HG02884 (cell line): ENCODE results near the gene TBXAS1.
A peak's percentile ranks its signal among the peaks of the same experiment; 100 is the strongest.

Source experiments
- ATAC-seq: cut with Tn5 transposase; IDR thresholded peaks from one replicate; pipeline ENCODE4 v1.9.1; 2021; ENCODE audit warnings: mild to moderate bottlenecking, moderate library complexity; ENCODE audit not compliant: unreplicated experiment

The TBXAS1 gene

DNA sequence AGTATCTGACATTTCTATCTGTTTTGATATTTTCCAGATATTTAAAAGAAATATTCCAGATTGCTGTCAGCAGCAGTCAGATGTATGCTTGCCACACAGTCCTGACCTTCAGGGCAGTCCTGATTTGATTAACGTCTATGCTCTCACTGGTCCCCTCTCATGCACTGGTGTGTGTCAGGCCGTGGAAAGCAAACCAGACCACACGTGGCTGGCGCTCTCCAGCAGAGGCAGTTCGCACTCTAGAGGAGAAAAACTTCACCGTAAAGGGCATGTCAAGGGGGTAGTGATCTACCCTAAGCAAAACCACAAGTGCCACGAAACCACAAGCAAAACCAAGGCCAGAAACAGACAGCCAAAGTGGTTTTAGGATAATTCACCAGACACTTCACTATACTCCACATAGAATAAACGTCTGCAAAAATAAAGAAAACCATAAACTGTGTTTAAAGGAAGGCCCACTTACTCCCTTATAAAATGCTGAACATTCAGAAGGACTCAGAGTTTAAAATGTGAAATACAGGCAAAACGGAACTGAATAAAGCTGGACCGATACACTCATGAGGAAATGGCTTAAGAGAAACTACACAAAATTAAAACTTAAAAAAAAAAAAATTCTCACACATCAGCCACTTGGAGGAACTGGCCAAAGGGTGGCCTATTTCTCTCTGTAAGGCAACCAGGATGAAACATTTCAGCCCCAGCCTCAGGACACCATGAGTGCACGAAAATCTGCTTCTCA lies 207.3 kb downstream of the TBXAS1 start:
- no peak for ATAC-seq

DNA sequence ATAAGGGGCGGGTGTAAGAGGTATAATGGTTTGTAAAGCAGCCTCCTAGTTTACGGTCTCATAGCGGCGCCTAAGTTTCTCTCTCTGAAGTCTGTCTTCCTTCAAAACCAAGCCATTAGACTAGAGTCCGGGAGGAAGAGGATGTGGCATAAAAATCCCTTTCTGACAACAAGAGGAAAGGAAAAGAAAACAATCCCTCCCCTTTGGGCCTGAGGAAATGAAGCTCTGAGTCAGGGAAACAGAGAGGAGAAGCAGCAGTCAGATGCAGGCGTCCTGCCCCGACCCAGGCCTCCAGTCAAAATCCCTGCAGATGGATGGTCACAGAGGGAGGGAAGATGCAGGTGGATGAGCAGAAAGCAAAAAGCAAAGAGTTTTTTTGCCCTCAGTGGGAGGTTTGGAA lies 210.0 kb downstream of the TBXAS1 start:
- no peak for ATAC-seq

DNA sequence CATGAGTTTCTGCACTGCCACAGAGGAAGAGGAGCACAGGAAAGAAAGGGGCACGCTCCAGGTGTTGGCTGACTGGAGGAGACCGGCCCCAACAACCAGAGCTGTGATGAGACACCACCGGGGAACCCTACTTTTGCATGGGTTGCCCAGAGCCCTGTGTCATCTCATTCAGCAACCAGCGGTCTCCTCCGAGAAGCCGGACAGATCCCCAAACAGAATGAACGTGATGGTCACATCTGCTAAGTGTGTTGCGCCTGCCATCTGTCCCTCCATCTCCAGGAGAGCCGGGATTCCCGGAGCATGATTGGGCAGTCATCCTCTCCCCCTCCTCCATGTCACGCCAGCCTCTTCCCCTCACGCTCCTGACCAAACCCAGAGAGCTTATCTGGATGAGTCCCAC lies 210.8 kb downstream of the TBXAS1 start:
- ATAC-seq, result no peak

DNA sequence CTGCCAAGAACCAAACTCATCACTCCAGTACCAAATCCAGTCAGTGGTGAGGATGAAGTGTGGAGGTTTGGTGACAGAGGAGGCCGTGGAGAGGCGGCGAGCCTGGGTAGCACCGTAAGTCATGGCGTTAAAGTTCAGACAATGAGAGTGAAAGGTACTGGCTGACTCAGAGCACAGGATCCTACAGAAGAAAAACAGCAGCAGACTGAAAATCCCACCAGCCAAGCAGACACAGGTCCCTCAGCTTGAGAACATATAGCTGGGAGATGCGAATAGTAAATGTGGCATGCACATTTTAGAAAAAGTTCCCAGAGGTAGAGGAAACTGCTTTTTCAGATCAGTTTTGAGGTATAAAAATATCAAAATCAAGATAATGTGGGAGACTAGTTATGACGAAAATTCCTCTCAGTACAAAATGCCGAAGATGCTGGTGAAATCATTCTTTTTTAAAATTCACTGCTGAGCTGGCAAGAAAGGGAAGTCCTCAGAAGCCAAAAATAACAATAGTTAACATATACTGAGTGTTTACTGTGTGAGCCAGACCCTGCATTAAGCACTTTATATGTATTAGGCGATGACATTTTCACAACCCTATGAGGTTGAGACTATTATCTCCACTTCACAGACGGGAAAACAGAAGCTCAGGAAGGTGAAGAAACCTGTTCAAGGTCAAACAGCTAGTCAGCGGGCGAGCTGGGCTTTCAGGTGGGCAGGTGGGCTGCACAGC lies 212.8 kb downstream of the TBXAS1 start:
- ATAC-seq, result no peak

DNA sequence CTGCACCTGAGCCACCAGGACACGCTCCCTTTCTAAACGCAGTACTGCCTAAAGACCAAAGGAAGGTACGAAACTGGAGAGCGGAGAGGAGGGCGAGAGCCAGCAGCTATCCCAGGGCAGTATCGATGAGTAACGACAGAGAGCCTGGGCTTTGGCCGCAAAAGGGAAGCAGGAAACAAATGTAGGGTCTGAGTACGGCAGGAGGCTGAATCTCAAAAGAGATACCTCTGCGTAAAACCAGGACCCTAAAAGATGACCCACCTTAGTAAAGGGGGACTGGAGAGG lies 213.3 kb downstream of the TBXAS1 start:
- no peak for ATAC-seq

DNA sequence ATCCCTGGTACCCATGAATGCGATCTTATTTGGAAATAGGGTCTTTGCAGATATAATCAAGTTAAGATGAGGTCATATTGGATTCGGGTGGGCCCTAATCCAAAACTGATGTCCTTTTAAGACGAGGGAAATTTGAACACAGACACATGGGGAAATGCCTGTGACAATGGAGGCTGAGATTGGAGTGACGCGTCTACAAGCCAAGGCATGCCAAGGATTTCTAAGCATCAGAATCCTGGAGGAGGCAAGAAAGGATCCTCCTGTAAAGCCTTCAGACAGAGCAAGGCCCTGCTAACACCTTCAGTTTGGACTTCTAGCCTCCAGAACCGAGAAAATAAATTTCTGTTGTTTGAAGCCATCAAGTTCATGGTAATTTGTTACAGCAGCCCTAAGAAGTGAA lies 215.2 kb downstream of the TBXAS1 start:
- no peak for ATAC-seq

DNA sequence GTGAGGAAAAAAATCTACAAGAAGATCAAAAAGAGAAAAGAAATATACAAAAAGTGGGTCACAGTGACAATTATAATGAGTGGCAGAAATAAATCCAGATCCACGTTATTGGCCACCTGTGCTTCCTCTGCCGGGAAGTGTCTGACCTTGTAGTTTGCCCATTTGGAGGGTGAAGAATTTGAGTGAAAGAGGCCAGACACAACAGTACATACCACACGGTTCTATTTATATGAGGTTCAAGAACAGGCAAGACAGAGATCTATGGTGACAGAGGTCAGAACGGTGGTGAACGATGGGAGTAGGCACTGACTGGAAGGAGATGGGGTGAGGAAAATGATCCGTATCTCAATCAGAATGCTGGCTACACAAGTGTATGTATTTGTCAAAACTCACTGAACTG lies 216.6 kb downstream of the TBXAS1 start:
- no peak for ATAC-seq

DNA sequence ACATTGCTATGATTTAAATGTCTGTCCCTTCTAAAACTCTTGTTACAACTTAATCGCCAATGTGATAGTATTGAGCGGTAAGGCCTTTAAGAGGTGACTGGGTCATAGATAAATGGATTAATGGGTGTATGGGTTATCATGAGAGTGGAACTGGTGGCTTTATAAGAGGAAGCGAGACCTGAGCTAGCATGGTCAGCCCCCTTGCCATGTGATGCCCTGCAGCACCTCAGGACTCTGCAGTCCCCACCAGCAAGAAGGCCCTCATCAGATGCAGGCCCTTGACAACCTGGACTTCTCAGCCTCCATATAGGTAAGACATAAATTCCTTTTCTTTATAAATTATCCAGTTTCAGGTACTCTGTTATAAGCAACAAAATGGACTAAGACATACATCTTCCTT lies 218.1 kb downstream of the TBXAS1 start:
- no peak for ATAC-seq

DNA sequence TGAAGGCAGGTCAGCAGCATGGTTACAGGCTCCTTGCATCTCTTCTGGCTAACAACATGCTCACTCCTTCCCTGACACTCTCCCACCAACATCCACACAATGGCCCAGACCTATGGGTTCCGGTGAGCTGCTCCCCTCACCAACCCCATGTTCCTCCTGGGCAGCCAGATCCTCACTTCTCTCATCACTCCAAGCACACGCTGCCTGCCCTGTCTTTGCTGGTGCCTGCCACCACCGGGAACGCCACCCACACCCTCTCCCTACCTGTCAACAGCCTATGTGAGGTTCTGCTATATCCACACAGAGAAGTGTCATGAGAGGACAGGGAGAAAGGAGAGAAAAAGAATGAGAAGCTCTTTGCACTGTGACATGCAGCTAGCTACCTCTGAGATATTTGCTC lies 219.1 kb downstream of the TBXAS1 start:
- no peak for ATAC-seq

DNA sequence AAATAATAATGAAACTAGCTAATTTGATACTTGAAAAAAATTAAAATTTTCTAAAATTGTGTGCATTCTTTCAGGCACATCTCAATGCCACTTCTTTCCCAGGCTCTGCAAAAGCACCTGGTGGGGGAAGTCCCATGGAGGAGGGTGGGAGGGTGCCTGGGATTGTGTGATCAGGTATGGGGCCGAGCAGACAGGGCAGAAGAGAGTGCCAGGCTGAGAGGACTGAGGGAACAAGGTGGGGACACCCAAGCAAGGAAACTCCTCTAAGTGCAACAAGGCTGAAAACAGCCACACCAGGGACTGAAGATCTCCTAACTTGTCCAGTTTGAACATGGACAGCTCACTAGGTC lies 219.9 kb downstream of the TBXAS1 start:
- ATAC-seq, result no peak

DNA sequence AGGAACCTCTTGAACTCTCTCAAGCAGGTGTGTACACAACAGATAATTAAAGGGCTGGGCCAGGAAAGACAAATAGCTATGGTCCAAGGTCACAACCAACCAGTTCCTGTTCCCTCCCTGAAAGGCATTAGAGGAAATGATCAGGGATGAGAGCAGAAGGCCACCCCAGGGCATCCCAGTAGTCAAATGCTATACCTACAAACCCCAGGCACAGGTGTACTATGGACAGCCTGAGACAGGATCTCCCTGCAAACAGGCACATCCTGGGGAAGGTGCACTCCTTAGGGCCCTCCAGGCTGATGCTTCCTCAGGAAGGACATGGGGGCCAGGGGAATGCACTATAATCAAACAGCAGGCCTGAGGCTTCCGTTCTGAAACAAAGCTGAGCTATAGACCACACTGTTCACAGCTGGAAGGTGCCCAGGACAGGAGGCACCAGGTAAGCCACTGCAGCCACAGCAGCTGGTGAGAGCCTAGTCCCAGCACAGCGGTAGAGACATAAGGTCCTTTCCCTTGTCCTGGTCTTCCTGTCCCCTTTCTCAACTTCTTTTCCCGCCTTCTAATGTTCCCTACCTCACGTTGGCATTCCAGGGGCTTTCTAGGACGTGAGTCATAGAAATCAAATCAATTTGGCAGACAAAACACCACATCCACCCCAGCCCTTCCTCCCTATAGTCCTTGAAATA lies 220.4 kb downstream of the TBXAS1 start:
- no peak for ATAC-seq

DNA sequence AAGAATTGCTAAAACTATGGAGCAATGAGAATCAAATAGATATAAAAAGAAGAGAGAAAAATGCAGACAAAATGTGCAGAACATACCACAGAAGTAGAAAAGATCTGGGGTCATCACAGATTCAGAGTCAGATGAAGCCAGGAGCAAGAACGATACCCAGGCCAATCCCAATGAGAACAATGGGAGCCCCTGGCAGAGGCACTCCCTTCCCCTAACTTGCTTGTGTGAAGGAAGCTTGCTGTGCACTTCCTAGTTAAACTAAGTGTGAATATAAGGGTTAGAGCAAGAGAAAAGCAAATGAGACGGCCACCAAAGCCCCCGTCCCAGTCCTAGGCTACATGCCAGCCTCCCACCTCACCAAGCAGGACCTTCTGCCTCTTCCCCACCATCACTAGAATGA lies 221.0 kb downstream of the TBXAS1 start:
- ATAC-seq, result no peak

DNA sequence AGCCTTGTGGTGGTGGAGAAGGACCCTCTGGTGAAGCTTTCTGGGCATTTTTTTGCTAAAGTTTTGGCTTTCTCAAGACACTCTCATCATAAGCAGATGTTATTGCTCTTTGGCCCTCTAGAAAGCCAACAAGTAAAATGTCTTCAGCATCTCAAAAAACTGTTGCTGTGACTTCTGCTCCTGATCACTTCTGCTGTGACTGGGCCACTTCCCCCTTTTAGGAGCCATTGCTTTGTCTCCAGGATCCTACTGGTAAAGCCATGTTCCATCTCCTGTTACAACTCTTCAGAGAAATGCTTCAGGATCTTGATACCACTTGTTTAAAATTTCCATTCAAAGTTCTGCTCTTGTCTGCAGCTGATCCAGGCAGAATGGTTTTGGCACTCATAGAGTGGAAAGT lies 222.8 kb downstream of the TBXAS1 start:
- no peak for ATAC-seq

DNA sequence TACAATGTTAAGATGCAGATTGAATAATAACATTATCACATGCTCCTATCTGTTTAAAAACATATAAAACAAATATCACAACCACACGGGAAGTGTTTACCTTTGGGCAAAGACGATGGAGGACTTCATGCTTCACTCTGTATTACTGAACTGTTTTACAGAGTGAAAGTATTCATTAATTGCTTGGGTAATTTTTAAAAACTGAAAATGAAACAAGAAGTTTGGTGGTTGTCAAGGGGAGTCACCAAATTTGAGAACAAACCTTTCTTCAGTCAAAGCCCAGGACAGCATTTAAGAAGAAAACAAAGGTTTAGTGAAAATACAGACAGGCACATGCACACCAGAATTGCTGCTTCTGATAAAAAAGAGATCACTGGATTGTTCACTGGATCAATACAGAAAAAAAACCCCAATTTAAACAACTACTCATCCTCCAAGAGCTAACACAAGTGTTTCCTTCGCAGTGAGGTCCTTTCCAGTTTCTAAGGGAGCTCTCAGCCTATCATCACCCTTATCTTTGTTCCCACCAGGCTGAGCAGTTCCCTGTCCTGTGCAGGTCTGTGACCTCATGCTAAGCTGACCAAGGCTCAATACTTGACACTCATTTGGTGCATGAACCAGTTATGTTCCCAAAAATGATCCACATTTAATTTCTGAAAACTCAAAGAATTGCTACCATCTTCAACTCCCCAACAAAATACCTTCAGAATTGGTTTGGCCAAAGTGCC lies 224.9 kb downstream of the TBXAS1 start:
- peak; percentile 95 for ATAC-seq

DNA sequence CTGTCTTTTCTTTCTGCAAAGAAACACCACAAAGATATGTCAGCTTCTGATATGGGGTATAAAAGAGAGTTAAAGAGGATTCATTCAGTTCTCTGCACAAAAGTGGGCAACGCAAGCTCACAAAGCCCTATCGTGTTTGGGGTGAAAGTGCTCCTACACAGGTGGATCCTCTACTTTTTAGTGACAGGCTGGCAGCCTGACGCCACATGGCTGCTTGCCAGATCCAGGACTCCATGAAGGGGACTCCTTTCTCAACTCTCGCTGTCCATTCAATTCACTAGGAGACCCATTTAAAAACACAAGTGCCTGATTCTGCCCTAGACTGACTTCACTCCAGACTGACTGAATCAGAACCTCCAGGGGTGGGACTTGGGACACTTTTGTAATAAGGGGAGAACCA lies 225.7 kb downstream of the TBXAS1 start:
- no peak for ATAC-seq

DNA sequence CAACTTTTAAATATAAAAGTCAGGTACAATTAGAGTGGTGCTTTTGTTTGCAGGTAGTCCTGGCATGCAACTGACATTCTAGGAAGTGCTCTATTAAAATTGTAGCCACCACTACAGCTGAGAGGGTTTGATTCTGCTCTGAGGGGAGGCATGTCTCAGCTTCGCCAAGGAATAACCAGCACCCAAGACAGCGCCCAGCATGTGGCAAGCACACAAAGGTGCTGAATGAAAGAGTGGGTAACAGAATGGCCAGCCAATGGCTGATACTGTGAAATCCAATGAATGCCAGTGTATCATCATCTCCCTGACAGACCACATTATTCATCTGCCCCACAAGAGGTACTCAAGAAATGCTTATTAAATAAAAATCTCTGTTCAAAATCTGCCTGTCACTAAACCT lies 226.8 kb downstream of the TBXAS1 start:
- no peak for ATAC-seq

DNA sequence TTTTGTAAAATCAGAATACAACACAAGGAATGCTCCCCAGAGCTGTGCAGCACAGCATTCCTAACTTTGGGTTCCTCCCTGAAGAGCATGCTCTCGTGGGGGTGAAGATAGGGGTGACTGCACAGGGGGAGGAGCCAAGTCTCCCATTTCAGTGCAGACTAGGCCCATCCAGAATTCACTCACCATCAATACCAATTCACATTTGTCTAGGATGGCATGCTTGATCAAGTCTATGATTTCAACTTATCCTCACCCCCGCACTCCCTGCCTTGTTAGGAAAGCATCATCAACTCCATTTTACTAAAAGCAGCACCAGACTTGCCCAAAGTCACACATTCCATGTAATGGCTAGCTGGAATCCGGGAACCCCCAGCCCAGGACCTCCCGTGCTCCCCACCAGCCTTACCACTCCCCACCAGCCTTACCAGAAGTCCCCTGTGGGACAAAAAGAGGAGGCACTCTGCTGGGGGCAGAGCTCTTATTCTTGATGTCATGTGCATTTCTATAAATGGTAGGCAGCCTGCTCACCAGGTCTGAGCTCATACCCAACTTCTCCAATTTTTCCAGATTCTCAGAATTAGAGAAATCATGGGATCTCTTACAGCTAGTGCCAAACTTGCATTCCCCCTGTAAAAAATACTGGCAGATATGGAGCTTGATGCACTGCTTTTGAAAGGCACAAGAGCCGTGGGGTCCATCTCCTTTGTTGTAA lies 227.5 kb downstream of the TBXAS1 start:
- no peak for ATAC-seq

DNA sequence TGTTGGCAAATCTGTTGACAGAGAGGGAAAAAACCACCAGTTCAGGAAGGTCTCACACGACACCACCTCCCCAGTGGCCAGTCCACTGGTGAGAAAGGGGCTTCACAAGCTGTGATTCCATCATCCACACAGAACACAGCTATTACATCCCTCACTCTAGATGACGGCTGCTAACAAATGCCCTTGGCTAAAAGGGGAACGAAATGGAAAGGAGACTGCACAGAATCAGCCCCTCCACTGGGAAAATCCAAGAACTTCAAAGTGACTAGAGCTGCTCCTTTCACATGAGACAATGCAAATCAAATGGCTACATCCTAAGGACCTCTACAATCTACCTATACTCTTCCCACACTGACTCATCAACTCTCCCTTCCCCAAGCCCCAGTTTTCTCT lies 228.1 kb downstream of the TBXAS1 start:
- ATAC-seq, result no peak

DNA sequence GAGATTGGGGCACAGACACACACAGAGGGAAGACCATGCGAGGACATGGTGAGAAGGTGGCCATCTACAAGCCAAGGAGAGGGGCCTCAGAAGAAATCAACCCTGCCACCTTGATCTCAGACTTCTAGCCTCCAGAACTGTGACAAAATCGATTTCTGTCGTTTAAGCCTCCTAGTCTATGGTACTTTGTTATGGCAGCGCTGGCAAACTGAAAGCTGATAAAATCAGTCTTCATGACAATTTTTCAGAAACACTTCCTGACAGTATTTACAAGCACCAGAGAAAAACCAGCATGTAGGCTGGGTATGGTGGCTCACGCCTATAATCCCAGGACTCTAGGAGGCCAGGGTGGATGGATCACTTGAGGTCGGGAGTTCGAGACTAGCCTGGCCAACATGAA lies 229.5 kb downstream of the TBXAS1 start:
- ATAC-seq, result no peak

DNA sequence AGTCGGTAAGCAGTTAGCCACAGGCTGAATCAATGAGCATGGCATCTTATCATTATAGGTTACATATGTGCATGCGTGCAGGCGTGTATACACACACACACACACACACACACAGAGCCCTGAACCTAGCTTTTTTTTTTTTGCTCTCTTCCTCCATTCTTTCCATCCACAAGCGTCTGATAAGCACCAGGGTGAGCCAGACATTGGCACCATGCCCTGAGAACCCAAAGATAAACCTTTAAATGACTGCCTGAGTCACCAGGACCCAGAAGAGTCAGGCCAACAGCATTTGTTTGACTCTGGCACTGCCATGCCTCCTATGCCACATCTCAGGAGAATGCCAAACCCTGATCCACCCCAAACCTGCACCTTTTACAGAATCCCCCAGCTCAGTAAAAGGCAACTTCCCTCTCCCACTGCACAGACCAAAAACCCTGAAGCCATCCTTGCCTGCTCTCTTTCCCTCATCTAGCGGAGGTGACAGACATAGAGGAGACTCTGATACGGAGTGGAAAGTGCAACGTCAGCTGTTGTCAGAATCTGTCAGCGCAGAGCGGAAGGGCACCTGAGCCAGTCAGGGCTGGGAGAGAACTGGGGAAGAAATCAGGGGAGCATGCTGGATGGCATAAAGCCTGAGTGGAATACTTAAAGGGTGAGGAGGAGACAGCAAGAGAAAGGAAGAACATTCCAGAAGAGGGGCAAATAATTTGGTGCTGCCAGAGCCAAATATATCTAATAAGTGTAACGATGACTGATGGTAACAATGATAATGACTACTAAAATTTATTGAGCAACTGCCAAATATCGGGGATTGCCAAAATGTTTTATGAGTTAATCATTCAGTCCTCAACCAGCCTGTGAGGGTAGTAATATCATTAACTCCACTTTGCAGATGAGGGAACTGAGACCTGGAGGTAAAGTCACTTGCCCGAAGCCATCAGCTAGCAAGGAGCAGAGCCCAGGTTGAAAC lies 230.5 kb downstream of the TBXAS1 start:
- no peak for ATAC-seq
